ENCODE results near the gene FAM167B. TPM values are rescaled to one million over a fixed set of nuclear protein-coding genes. Genes with fewer than 3 reads are reported as not detected.

FAM167B gene
- 1.9 TPM for polyA plus RNA-seq (2013, experiment 1 of 2; ENCODE audit: insufficient read length)
- 3.6 TPM for polyA plus RNA-seq (2013, experiment 2 of 2; ENCODE audit: insufficient read length)

GRCh38 chr1:32246888-32247273 is at the start of gene FAM167B:
FAM167B (plus strand) TSS chr1:32247222; CDS start chr1:32247422, 200 bp downstream.
- DNase-seq, result peak; percentile 88

- DNase-seq, result no peak
Observed at GRCh38 chr1:32197837-32198236, 49.2 kb upstream of the FAM167B start.

DNA sequence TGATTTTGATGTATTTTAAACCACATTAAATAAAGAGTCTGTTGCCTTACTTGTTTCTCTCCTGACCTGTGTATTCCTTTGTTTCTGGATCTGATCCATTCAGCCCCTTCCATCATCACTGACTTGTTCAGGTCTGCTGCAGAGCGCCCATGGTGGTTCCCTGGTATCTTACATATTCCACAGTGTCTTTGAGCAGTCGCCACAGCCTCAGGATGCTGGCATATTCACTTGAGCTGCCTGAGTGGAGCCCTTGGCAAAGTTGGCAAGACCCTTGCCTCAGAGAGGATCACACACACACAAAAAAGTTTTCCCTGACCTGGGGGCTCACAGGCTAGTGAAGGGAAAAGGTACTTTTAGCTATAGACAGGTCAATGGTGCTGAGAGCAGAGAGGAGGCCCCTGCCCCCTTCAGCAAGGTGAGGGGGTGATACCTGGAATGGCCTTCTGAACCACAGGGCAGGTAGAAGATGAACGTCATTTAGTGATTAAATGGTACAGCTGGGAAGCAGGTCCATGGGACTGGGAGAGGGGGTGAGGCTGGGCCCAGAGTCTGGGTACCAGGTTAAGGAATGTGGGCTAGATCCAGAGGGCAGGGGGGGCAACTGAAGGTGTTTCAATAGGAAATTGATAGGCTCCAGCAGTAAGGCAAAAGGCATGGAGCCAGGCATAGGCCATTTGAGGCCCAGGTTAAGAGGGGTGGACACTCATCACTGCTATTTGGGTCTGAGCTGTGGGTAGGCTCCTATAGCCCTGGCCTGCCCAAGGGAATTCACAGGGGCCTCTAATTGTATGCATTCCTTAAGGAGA is 48.6 kb upstream of the FAM167B start:
- DNase-seq, result no peak

DNA sequence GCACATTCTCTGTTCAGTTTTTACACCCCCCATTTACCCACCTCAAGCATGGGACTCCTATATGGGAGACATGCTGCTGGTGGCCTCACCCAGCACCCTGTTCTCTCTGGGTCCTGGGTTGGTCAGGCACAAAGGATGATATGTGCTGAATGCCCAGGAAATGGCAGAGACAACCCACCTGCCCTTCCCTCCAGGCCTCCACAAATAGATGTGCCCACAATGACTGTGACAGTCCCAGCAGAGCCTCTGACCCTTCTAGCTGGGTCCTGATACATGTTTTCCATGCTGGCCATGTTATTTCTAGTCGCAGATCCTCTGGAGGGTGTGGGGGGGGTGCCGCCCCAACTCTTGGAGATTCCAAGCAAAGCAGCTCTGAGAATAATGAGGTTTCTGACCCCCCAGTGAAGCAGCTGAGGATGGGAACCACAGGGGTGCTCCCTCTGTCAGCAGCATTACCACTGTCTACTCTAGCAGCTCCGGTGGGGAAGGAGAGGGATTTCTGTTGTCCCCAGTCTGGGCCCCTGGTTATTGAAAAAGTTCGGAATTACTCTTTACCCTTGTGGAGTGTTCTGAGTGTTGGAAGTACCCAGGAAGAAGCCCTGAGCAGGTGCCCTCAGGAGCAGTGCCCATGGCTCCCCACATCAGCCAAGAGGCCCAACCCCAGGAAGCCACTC is 47.8 kb upstream of the FAM167B start:
- no peak for DNase-seq

- DNase-seq, result no peak
Observed at GRCh38 chr1:32199717-32200072, 47.3 kb upstream of the FAM167B start.

DNA sequence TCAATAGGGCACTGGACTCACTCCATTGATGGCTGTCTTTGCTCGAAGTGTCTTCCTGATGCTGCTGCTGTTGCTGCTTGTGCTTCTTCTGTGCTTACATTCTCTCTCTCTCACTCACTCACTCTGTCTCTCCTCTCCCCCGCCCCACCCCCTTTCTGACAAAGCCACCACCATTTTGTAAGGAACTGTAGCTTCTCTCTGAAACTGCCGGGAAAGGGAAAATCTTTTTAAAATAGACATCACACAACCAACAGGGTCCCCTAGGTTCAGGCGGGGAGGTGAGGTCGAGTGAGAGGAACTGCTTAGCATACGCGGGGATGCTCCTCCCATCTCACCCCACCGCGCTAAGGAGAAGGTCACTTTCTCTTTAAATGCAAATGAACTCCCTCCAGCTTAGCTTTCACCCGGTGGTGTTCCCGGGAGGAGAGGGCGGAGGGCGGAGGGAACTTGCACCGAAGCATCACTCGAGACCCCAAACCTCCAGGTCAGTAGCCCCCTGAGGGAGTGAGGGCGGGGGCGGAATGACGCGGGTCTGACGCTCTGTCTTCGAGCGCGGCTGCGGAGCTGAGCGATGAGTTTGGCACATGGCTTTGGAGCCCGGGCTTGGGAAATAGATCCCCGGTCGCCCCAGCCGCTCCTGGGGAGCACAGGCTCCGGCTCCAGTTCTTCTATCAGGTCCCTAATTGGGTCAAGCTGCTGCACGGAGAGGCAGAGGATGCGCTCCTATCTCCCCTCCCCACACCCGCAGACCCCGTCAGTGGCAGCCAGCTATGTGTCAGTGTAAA is 46.6 kb upstream of the FAM167B start, which contains the start of gene CCDC28B:
TSS of gene CCDC28B (plus strand) at position 370 of the 785 bp plus-strand sequence. CDS start 1,341 bp downstream, outside the sequence.
- peak; percentile 75 for DNase-seq

- peak; percentile 62 for DNase-seq
Observed at GRCh38 chr1:32201011-32201855, 45.8 kb upstream of the FAM167B start.

DNA sequence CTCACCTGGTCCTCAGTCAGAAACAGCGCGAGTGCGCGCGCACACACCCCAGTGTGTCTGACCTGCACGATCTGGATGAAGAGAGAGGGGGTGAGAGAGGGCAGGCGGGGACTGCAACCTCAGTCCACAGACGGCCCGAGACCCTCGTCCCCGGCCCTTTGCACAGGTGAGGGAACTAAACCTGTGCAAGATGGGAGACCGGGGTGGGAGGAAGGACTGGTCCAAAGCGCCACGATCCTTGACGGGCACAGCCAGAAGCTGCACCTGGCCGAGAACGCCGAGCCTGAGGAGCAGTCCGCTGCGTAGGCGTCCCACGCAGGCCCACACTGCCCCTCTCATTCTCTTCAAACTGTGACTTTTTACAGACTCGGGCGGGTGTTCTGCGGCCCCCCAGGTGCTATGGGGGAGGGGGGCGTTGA is 42.1 kb upstream of the FAM167B start:
- no peak for DNase-seq

DNA sequence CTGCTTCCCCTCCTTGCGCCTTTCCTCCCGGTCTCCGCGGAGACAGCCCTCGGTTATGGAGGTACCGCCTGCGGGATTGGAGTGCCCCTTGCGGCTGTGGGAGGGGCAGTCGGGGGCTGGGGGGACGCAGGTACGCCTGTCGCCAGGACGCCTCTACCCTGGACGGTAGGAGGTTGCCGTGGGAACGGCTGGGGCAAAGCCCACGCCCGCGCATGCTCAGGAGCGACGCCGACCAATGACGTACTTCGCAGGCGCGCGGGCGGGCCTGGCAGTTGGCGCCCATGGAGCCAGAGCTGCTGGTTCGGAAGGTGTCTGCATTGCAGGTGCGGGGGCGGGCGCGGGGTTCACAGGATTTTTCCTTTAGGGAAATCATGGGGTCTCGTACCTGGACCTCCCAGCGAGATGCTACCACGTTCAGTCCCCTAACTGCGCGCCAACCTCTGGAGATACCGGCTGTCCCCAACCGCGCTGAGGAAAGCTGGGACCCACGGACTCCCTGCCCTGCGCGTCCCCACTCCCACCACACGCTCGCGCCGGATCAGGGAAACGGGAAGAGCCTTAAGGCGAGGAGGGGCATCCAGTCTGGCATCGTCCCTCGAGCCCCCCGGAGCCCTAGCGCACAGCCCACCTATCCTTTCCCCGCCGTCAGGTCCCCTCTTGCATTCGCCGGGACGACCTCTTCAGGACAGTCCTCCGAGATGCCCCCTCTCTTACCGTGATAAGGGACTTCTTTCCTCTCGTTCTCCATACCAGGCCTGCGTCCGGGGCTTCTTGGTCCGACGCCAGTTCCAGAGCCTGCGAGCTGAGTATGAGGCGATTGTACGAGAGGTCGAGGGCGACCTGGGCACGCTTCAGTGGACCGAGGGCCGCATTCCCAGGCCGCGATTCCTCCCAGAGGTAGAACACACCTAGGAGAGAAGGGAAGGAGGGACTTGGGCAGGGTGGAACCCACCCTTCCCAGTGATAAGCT is 41.3 kb upstream of the FAM167B start, which contains the start of gene IQCC:
TSS of gene IQCC (plus strand) at position 271 of the 970 bp plus-strand sequence. CDS start at position 282, 11 bp downstream.
- DNase-seq, result peak; percentile 81

- no peak for DNase-seq
Observed at GRCh38 chr1:32208469-32208868, 38.6 kb upstream of the FAM167B start.

GRCh38 chr1:32208891-32209328 is 38.1 kb upstream of the FAM167B start, which contains the start of gene DCDC2B:
DCDC2B (plus strand) TSS chr1:32209089; CDS start chr1:32209094, 5 bp downstream.
- DNase-seq, result peak; percentile 28

DNA sequence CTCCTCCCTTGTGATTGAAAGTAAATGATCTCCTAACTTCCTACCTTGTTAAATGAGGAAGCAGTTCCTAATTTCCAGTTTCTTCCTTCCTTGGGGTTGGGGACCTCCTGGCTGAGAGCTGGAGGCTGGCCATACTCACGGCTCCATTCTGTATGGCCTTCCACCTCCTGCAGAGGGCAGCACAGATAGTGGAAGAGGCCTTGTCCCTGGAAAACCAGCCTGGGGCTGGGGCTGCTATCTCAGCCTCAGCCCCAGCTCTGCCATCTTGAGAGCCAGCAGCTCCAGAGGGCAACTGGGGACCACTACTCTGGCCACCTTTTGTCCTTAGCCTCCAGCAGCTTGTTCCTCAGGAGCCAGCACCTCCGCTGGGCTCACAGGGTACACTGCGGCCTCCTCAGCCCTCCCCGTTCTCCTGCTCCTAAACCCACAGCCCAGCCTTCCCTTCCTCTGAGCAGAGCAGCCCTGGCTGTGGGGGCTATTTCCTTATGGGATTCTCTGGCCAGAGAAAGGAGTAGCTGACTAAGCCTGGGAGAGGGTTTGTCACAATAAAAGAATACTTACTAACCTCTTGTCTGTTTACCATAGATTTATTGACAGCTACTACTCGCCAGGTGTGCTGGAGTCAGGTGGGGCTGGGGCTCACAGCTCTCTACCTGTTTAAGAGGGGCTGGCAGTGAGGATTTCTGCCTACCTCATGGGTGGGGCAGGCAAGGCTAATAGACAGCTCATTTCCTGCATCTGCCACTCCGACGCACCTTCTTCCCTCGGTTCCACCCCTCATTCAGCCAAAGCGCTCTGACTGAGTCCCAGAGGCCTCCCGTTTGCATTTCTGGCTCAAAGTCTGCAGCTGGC is 31.2 kb upstream of the FAM167B start:
- DNase-seq, result peak; percentile 70

GRCh38 chr1:32216566-32216965 is 30.5 kb upstream of the FAM167B start:
- no peak for DNase-seq

GRCh38 chr1:32219022-32219421 is 28.0 kb upstream of the FAM167B start:
- DNase-seq, result no peak

GRCh38 chr1:32220746-32221580 is 26.1 kb upstream of the FAM167B start:
- no peak for DNase-seq

DNA sequence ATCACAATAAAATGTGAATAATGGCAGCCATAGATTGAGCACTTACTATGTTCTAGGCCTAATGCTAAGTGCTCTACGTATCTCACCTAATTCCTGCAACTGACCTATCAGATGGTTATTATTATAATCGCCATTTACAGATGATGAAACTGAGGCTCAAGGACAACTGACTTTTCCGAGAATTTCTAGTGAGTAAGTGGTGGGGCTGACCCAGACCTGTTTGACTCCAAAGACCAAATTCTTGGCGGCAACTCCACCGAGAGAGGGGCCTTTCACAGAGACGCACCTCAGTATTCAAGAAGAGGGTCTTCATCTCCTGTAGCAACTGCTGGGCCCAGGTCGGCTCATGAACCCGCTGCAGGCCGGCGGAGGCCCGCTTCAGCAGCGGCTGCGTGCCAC is 25.4 kb upstream of the FAM167B start:
- DNase-seq, result no peak

DNA sequence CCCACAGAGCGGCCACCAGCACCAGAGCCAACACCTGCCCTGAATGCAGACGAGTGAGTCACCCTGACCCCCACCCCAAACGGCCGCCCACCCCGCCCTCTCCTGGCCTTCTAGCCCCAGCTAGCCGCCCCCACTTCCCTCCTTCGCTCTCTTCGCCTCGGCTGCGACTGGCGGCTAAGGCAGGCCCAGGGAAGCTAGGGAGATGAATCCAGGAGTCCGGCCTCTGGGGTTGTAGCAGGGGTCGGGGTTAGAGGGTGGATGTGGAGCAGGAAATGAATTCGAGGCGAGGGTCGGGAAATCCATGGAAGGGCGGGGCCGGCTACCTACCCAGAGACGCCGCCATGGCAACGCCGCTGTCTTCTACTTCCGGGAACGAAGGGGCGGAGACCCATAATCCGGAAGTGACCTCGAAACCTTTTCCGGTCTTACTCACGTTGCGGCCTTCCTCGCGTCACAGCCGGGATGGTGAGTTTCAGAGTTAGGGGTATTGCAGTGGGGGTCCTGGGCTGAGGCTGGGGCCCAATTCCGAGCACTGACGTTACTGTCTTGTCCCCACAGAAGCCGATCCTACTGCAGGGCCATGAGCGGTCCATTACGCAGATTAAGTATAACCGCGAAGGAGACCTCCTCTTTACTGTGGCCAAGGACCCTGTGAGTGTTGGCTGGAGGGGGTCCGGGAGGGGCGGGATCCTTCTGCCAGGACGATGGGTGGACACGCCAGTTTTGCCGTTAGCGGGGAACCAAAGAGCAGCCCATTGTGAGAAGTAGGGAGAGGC is 24.9 kb upstream of the FAM167B start, which contains the start of the genes EIF3I and TMEM234:
TSS of gene EIF3I (plus strand) at position 428 of the 776 bp plus-strand sequence. CDS start at position 463, 35 bp downstream.
TSS of gene TMEM234 (minus strand) at position 374 of the 776 bp plus-strand sequence. CDS start at position 343, 31 bp downstream.
- DNase-seq, result peak; percentile 93

Measured in fibroblast of skin of back (primary cell).